ENCODE results near the gene KIZ.

KIZ gene

GRCh38 chr20:21125849-21126580, at the start of gene KIZ:
KIZ (plus strand) TSS chr20:21126082; CDS start chr20:21126116, 34 bp downstream.
- peak; percentile 98 for DNase-seq (ENCODE audit: low read depth)

GRCh38 chr20:21077809-21078345, 48.0 kb upstream of the KIZ start:
- no peak for DNase-seq (ENCODE audit: low read depth)

GRCh38 chr20:21082584-21082983, 43.3 kb upstream of the KIZ start:
- no peak for DNase-seq (ENCODE audit: low read depth)

GRCh38 chr20:21083825-21084325, 42.0 kb upstream of the KIZ start:
- DNase-seq (ENCODE audit: low read depth), result no peak

- DNase-seq (ENCODE audit: low read depth), result no peak
Observed at GRCh38 chr20:21087862-21088540, 37.9 kb upstream of the KIZ start.

- no peak for DNase-seq (ENCODE audit: low read depth)
Observed at GRCh38 chr20:21089391-21089790, 36.5 kb upstream of the KIZ start.

GRCh38 chr20:21090111-21090618, 35.7 kb upstream of the KIZ start:
- no peak for DNase-seq (ENCODE audit: low read depth)

- DNase-seq (ENCODE audit: low read depth), result no peak
Observed at GRCh38 chr20:21090721-21091120, 35.2 kb upstream of the KIZ start.

GRCh38 chr20:21092806-21093205, 33.1 kb upstream of the KIZ start:
- no peak for DNase-seq (ENCODE audit: low read depth)

GRCh38 chr20:21096321-21097043, 29.4 kb upstream of the KIZ start:
- no peak for DNase-seq (ENCODE audit: low read depth)

- DNase-seq (ENCODE audit: low read depth), result no peak
Observed at GRCh38 chr20:21099751-21100577, 25.9 kb upstream of the KIZ start.

GRCh38 chr20:21100578-21101452, 25.1 kb upstream of the KIZ start:
- DNase-seq (ENCODE audit: low read depth), result no peak

- no peak for DNase-seq (ENCODE audit: low read depth)
Observed at GRCh38 chr20:21101453-21101931, 24.4 kb upstream of the KIZ start.

- DNase-seq (ENCODE audit: low read depth), result no peak
Observed at GRCh38 chr20:21101932-21102575, 23.8 kb upstream of the KIZ start.

GRCh38 chr20:21102603-21103311, 23.1 kb upstream of the KIZ start:
- no peak for DNase-seq (ENCODE audit: low read depth)

GRCh38 chr20:21103582-21104465, 22.1 kb upstream of the KIZ start:
- DNase-seq (ENCODE audit: low read depth), result no peak

GRCh38 chr20:21104466-21104761, 21.5 kb upstream of the KIZ start:
- DNase-seq (ENCODE audit: low read depth), result no peak

- DNase-seq (ENCODE audit: low read depth), result no peak
Observed at GRCh38 chr20:21104921-21105320, 21.0 kb upstream of the KIZ start.

Data from stimulated activated CD8-positive, alpha-beta memory T cell treated with anti-CD3 and anti-CD28 coated beads, Interleukin-15, amount 100 ng/mL, for 24 hours (primary cell).